ENCODE results near the gene DLG2.
"Not testable (repeated sequence)": the region's sequence is repeated elsewhere in the genome, so short reads cannot be mapped to it uniquely, and the experiment has no call there.

DLG2 gene

DNA sequence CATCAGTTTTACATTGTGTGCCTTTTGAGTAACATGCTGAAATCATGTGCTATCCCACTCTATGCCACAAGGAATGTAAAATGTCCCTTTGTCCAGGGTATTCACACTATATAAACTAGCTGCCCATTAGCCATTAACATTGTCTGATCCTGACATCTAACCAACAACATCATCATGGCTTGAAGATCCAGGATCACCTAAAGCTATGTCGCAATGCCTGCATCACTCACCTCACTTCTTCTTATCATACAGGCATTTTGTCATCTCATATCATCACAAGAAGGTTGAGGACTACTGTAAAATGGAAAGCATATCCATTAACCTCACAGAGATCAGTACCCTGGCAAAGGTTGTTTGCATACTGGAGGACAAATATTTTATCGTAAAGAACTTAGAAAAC lies 742.3 kb downstream of the DLG2 start:
- DNase-seq, result no peak

DNA sequence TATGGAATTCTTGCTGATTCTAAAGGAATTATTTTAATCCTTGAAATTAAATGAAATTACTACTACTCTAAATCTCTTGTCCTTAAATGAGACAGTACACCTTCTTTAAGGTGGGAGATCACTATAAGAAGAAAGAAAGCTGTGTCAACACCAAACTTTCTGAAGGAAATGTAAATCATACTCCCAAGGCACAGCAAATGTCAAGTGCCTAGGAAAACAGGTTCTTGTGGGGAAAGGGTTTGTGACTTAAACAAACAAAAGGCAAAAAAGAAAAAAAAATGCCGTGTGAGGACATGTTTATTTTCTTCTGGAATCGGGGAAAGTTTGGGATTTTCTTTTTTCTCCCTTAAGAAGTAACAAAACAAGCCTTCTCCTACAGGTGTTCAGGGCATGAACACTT lies 745.1 kb downstream of the DLG2 start:
- no peak for DNase-seq

DNA sequence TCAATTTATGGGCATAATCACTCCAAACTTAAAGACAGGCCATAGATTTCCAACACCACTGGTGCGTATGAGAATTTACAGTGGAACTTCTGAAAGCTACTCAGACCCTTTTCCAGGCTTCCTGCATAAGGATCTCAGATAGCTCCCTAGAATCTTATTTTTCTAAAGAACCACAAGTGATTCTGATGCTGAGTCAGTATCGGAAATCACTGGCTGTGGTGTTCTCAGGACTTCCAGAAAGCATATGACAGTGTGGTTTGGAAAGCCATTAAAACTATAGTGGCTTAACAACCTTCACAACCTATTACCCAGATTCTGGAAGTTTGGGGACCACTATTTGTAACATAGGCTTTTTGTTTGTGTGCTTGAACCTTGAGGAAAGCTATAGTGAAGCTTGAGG lies 756.0 kb downstream of the DLG2 start:
- no peak for DNase-seq

DNA sequence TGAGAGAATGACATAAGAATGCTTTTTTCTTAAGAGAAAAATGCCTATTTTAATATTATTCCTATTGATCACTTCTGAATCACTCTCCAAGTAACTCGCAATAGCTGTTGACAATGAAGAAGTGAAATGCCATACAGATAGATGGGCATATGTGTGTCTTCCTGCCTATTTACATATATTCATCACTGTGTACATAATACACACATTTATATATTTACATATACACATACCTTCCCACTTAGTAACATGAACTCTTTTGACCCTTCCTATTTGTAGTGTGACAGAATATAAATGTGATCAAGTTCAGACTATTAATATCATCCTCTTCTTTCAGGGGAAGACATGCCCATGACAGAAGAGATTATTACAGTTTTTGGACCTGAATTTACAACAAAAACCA lies 756.7 kb downstream of the DLG2 start:
- no peak for DNase-seq

DNA sequence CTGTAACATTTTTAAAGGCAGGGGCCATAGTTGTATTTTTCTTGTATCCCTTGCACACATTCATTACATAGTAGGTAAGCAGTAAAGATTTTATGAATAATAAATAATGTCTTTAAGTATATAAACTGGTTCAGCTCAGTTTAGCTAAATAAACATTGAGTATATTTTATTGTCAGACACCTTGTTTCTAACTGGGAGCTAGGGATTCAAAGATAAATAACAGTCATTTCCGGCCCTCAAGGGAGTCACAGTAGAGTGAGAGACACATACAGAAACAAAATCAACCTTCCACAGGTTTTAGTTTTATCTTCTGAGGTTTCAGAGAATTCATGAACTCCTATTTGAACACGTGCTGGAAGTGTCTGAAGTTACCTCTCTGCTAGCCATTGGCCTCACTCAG lies 760.2 kb downstream of the DLG2 start:
- no peak for DNase-seq

DNA sequence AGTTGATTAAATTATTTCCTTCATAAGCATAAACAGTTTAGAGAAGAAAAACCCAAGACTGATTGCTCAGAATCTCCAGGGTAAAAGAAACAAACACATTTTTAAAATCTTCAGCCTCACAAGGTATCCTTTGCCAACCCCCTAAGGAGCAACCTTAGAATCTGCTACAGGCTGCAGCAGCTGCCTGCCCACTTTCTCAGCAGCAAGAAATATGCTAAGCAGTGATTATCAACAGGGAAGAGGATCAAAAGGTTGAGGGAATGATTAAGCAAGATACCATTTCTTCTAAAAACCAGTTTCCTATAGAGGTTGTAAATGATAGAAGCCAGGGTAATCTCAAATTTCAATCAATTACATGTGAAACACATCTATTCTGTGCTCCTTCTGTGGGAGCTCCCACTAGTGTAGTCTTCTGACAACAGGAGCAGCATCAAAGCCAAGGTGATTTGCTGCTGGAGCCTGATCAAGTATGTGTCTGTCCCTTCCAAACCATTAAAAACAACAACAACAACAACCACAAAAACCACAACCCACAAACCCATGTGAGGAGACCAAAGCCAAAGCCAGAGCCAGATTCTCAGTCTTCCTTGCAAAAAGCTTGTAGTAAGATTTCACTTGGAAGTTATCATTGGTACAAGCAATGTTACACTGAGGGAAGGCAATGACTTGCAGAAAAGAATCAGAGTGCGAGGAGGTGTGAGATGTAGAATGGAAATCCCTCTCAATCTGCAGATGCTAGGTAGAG lies 761.2 kb downstream of the DLG2 start:
- DNase-seq, result no peak

DNA sequence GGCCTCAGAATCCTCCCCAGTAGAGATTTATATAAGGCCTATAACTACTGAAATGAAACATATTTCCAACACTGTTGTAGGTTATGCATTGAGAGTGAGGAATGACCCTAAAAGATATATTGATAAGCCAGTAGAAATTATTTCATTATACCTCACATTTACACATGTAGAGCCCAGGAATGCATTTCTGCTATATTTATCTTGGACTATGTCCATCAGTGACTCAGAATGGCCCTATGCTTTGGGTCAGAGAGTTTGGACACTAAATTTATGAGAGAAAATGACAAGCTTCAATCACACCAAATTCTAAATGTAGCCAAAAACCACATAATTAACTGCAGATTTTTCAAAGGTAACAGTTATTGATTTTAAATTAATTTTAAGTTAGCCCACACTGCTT lies 761.9 kb downstream of the DLG2 start:
- DNase-seq, result no peak

DNA sequence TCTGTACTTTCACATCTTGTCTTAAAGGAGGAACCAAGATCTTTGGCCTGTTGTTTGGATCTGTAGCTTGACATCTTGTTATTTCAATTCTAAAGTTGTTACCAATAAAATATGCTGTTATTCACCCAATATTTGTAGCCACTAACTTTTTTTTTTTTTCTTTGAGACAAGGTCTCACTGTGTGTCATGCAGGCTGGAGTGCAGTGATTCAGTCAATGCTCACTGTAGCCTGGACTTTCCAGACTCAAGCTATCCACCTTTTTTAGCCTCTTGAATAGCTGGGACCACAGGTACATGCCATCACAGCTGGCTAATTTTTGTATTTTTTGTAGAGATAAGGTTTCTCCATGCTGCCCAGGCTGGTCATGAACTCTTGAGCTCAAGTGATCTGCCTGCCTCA lies 769.4 kb downstream of the DLG2 start:
- no peak for DNase-seq

DNA sequence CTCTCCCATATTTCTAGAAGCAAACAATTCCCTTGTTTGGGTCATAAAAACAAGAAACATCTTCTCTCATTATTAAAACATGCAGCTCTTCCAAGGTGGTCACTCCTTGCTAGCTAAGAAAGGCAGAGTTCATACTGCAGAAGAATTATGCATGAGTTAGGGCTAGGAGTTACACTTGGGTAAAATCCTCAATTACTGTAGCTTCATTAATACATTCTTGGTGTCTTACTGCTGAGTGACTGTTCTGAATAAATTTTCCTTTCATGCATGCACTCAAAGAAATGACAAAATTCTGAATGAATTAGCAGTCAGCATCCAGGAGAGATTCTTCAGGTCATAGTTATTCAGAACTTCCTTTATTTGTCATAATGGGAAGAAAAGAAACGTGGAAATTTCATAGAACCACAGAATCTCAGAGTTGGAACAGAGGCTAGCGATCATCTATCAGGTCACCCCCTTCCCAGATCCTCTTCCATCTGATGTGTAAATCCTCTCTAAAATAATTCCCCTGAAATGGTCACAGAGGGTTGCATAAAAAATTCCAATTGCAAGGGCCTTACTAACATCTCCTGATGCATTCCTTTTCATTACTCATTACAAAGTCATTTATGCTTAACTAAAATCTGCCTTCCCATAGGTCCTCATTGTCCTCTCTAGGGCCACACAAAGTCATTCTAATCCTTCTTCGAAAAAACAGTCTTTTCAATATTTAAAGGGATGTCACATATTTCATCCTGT lies 771.5 kb downstream of the DLG2 start:
- no peak for DNase-seq

DNA sequence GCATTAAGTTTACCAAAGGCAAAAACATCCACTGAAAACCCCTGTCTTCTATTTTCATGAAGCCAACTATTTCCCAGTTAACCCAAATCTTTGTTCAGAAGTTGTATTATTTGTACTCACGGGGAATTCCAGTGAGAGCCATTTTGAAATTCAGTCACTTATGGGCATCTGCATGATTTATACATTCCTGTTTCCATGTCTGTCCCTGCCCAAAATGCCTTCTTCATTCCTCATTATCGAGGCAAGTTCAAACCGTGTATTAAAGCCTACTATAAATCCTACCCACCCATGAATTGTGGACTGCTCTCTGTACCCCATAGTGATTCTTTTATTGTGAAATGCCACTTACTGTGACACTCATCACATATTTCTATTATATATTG lies 772.7 kb downstream of the DLG2 start:
- no peak for DNase-seq

DNA sequence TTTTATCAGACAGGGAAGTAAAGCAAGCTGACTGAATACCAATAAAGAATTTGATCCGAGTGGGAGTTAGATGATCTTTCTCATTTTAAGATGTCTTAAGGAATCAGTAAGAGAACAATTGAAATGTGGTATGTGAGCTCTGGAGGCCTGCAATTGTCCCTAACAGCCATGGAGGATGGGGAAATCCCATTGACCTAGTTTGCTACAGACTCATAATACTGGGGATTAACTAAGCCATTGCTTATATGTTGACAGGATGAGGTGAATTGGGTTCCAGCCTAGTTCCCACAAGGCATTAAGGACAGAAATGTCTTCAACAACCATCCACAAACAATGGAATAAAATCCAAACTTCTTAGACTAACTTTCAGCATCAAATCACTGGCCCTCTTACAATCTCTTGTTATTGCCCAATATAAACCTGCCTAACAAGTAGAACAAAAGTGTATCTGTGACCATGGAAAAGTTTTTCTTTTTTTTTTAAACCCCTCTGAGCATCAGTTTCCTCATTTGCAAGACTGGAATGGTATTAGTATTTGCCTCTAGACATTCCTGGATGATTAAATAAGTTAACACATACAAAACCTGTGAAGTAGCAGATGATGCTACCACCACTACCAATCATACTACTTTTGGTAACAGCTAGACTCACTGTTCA lies 773.2 kb downstream of the DLG2 start:
- DNase-seq, result no peak

DNA sequence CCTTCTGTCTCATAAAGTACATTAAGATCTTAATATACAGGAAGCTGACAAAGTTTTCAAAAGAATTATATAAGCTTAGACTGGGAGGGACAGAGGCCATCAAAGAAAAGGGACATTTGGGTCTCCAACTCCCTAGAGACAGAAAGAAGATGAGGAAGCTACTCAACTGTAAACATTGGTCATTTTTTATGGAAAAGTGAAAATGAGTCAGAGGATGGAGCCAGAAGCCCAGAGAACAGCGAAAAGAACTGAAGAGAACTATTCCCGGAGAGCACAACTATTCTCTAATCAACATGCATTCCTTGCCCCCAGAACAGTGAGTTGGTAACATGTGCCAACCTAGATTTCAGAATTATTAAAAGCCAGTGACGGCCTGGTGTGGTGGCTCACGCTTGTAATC lies 779.3 kb downstream of the DLG2 start:
- no peak for DNase-seq

DNA sequence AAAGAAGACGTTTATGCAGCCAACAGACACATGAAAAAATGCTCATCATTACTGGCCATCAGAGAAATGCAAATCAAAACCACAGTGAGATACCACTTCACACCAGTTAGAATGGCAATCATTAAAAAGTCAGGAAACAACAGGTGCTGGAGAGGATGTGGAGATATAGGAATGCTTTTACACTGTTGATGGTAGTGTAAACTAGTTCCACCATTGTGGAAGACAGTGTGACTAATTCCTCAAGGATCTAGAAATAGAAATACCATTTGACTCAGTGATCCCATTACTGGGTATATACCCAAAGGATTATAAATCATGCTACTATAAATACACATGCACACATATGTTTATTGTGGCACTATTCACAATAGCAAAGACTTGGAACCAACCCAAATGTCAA lies 786.9 kb downstream of the DLG2 start:
- not testable (repeated sequence) for DNase-seq

DNA sequence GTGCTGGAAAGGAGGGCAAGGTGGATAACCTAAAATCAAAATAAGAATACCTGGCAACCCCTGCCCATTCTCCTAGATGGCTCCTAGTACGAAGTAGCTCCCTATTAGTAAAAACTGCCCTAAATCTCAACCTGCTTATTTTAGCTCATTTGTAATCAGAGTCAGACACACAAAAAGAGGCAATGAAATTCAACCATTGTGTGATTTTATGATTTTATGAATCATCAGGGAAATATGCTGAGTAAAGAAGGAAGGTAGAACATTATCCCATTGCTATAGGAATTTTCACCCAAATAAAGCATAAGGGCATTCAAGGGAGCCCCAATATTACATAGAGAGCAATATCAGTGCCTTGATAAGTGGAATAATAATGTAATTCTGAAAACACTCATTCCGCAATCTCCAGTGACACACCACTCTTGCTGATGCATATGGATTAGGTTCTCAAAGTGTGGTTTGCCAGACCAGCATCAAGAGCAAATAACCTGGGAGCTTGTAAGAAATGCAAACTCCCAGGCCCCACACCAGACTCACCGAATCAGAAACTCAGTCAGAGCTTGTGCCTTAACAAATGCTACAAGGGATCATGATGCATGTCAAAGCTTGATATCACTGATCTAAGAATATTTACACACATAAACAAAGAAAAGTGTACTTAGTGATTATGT lies 789.6 kb downstream of the DLG2 start:
- DNase-seq, result no peak

DNA sequence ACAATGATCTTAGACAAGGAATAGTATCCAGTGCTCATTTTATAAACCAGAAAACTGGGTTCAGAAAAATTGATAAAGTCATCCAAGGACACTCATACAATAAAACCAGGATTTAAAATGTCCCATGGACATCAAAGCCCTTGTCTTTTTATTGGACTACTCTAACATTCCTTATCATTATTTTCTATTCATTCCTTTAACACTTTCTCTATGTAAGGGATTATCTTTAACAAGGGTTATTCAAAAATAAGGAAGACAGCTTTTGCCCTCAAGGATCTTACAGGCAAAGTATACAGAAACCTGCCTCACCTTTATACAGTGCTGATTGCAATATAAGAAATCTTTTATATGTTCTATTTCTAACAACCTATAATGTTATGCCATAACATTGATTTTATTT lies 790.8 kb downstream of the DLG2 start:
- DNase-seq, result no peak

DNA sequence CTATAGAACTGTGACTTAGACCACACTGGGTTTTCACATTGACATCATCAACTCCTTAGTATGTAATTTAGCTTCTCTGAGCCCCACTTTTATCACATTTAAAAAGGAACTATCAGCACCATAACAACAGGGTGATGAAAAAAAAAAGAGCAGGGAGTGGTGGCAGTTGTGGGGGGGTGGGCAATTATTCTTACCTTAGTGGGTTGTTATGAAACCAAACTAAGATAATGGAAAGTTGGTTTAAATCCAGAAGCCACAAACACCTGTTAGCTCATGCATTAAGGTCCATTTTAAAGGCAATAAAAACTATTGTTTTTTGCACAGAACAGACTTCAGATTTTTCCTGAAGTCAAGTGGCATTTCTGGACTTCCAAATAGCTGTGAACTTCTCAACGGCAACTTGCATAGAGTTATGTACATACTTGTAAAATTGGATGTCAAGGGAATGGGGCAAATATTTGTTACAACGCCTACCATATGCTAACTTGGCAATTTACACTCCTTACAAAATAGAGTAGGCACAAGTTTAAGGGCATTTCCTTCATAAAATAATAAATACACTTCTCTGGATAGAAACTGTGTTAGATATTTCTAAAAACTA lies 793.6 kb downstream of the DLG2 start:
- DNase-seq, result no peak

DNA sequence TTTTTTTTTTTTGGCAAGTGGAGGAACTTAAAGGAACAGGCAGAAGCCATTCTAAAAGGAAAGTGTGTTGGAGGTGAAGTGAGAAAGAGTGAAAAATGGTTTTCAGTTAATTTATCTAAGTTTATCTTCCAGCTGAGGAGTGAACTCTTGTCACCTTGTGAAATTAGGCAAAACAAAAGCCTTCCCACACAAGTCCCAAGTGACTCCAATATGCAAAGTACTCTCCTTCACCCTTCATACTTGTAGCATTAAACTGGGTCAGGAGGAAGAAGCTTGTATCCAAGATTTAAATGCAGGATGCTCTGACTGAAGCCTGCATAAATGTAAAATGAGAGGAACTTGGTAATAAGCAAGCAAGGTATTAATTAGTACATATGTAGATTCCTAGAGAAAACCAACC lies 796.8 kb downstream of the DLG2 start:
- DNase-seq, result no peak

DNA sequence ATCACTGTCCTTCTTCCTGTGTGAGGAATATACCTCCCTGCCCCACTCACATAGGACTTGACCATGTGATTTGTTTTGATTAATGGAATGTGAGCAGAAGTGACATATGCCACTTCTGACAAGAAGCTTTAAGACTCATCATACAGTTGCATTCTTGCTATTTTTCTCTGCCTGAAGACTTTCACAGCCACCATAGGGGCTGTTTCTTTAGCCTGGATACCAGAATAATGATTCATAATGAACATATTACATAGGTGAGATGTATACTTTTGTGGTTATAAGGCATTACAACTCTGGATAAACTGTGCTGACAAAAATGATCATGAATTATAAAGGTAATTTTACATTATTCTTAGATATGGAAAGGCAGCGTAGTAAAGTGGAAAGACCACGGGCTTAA lies 798.0 kb downstream of the DLG2 start:
- no peak for DNase-seq

DNA sequence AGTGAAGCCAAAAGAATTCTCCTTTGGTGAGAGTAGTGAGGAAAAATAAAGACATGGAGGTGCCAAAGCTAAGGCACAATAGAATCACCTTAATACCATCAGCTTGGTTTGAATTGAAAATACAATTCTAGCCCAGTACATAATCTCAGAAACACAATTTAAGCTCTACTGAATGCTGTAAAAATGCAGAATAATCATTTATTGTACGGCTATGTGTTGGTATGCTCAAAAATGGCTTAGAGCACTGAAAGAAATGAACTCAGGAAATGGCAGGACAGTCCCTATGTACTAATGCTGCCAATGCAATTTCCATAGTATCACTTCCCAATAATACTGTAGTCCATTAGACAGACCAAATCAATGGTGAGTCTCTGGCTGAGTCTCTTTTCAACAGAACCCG lies 798.5 kb downstream of the DLG2 start:
- DNase-seq, result no peak

DNA sequence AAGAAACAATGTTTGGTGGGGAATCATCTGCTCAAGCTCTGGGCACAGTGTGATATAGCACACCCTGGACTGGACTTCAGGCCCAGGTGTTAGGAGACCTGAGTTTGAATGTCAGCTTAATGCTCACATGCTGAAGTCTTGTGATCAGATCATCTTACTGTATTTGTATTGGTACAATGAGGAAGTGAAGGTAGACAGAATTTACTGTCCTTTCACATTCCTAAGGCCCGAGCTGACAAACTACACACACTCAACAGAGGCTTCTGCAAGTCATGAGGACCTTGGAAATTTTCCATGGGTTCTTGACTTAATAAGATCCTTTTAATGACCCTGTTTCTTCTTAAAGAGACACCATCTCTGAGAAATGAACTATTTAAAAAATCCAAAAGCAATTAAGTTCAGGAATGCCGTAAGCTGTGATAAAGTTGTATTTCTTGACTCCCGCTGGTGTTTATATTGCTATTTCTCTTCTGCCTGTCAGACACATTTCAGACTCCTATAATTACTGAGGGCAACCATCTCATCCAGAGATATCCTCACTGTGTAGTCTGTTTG lies 802.0 kb downstream of the DLG2 start:
- DNase-seq, result no peak

DNA sequence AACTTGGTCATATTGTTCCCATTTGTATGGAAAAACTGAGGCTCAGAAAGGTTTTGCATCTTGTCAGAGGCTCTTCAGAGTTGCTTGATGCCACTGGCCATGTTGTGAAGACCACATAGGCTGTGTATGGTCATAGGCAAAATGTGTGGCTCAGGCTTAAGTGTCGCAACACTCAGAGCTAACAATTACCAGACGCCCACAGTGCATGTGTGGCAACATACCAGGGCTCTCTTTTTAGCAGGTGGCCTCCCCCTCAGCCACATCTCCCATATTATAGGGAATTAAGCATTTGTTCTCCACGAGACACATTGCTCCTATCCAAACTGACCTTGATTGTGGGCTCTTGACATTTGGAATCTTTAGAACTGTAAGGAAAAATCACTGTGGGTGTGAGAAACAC lies 802.5 kb downstream of the DLG2 start:
- DNase-seq, result no peak

DNA sequence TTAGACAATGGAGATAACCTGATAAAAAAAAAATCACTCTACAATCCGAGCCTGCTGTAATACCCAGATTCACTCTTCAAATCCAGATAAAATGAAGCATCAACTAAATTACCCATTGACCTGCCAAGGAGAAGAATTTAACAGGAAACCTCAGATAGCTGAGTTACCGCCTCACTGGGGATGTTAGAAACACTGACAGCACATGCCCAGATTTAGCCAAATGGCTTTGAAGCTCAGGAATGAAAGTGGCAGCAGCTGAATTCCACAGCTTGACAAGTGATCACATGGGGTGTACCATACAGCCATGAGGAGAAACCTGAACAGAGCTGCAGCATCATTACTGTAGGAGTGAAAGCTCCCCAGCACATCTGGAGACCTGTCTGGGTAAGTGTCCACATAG lies 807.6 kb downstream of the DLG2 start:
- no peak for DNase-seq

DNA sequence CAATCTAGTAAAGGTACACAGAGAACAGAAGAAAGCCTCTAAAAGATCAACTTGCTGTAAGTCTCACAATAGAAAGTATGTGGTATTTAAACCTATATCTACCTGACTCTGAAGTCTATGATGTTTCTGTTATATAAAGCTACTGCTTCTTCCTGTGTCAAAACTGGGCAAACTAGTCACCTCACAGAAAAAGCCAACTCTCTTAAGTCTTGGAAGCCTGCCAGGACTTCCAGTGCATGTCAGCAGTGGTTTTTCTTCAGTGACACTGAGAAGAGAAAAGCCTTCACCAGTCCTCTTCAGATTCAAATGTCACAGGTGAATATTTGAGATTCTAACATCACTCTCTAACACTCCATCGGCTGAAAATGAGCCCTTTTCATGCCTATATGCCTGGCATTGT lies 808.0 kb downstream of the DLG2 start:
- DNase-seq, result no peak
